HFFc6 (cell line): ENCODE measurements around the gene UXS1. TPM values are rescaled to one million over a fixed set of nuclear protein-coding genes. Genes with fewer than 3 reads are reported as not detected.
A peak's percentile ranks its signal among the peaks of the same experiment; 100 is the strongest.

Experiments
- DNase-seq: peaks from one replicate; pipeline ENCODE4 v3.0.0-alpha.2; 2018
- H3K27ac Mint-ChIP-seq: 2 replicates; pipeline ENCODE4 v1.8.0; 2020; ENCODE audit warnings: mild to moderate bottlenecking, mixed read lengths
- H3K27me3 Mint-ChIP-seq: 2 replicates; pipeline ENCODE4 v1.8.0; 2021; ENCODE audit warnings: mild to moderate bottlenecking, moderate library complexity, mixed read lengths; ENCODE audit not compliant: insufficient read depth
- H3K36me3 Mint-ChIP-seq: 2 replicates; pipeline ENCODE4 v1.8.0; 2021; ENCODE audit warnings: low read depth, mixed read lengths
- H3K4me1 Mint-ChIP-seq: 2 replicates; pipeline ENCODE4 v1.8.0; 2020; ENCODE audit warnings: low read depth, mixed read lengths
- H3K4me3 Mint-ChIP-seq: 2 replicates; pipeline ENCODE4 v1.8.0; 2020; ENCODE audit warnings: mild to moderate bottlenecking, moderate library complexity, mixed read lengths
- H3K9me3 Mint-ChIP-seq: 2 replicates; pipeline ENCODE4 v1.8.0; 2020; ENCODE audit warnings: mild to moderate bottlenecking, mixed read lengths
- CTCF ChIP-seq: fragments of 200-600 bp; sonication (generic); IDR thresholded peaks from 2 replicates; pipeline ENCODE4 v1.5.0; 2021; ENCODE audit warnings: antibody characterized with exemption, mild to moderate bottlenecking
- total RNA-seq, 6 experiments: library from RNA; stranded (reverse); fragmentation: NEBNext Ultra II Directional; extraction: Animal tissue kit (Norgen Biotek cat#: 25700); gene quantifications; 2 replicates in 1 of 6; 3 replicates in 5 of 6; pipeline ENCODE4 v1.2.3, GENCODE V29; 2021

The UXS1 gene
- total RNA-seq, 6 experiments from 2014 or later: 40.0 to 51.9 (median 44.5) TPM

- Mint-ChIP-seq H3K27me3 (no peaks in the 10 kb centered on the region), H3K4me1 (peaks cover 53% of the 10 kb centered on the region), H3K27ac (peak overlapping the region; percentile 58), H3K4me3 (peak overlapping the region; percentile 86), H3K9me3 (no peaks in the 10 kb centered on the region), H3K36me3 (peaks cover 5% of the 10 kb centered on the region; the same call in 1 of the 2 replicates)
- no peak for TF ChIP-seq CTCF
- DNase-seq: peak; percentile 59
Observed at GRCh38 chr2:106192752-106193689, 1.1 kb downstream of the UXS1 start.

GRCh38 chr2:106191511-106192016, 2.5 kb downstream of the UXS1 start:
- Mint-ChIP-seq H3K36me3 (peaks cover 5% of the 10 kb centered on the region; the same call in 1 of the 2 replicates), H3K9me3 (no peaks in the 10 kb centered on the region), H3K4me3 (no peak overlapping the region), H3K27ac (peak overlapping the region; percentile 12; the same call in 1 of the 2 replicates), H3K27me3 (no peaks in the 10 kb centered on the region), H3K4me1 (peaks cover 46% of the 10 kb centered on the region)
- TF ChIP-seq CTCF: no peak
- no peak for DNase-seq

- no peak for TF ChIP-seq CTCF
- Mint-ChIP-seq H3K27me3 (no peaks in the 10 kb centered on the region), H3K9me3 (no peaks in the 10 kb centered on the region), H3K4me1 (peaks cover 49% of the 10 kb centered on the region), H3K27ac (peak overlapping the region; percentile 66), H3K36me3 (peaks cover 5% of the 10 kb centered on the region; the same call in 1 of the 2 replicates), H3K4me3 (no peak overlapping the region)
- peak; percentile 69 for DNase-seq
Observed at GRCh38 chr2:106189764-106190468, 4.2 kb downstream of the UXS1 start.

GRCh38 chr2:106189325-106189724, 4.8 kb downstream of the UXS1 start:
- Mint-ChIP-seq H3K4me3 (no peak overlapping the region), H3K27ac (peak overlapping the region; percentile 18; the same call in 1 of the 2 replicates), H3K36me3 (peaks cover 5% of the 10 kb centered on the region; the same call in 1 of the 2 replicates), H3K27me3 (no peaks in the 10 kb centered on the region), H3K4me1 (peaks cover 48% of the 10 kb centered on the region), H3K9me3 (no peaks in the 10 kb centered on the region)
- no peak for DNase-seq
- TF ChIP-seq CTCF: no peak

- Mint-ChIP-seq H3K4me1 (peaks cover 48% of the 10 kb centered on the region), H3K4me3 (no peak overlapping the region), H3K9me3 (no peaks in the 10 kb centered on the region), H3K27ac (no peak overlapping the region), H3K36me3 (peaks cover under 1% of the 10 kb centered on the region; the same call in 1 of the 2 replicates), H3K27me3 (no peaks in the 10 kb centered on the region)
- no peak for TF ChIP-seq CTCF
- DNase-seq: no peak
Observed at GRCh38 chr2:106187273-106187891, 6.7 kb downstream of the UXS1 start.
